SK-N-SH (cell line): ENCODE results near the gene SPDYE16. TPM values are rescaled to one million over a fixed set of nuclear protein-coding genes. Genes with fewer than 3 reads are reported as not detected.
"Not testable (repeated sequence)": the region's sequence is repeated elsewhere in the genome, so short reads cannot be mapped to it uniquely, and the experiment has no call there.

Experiments used
- CTCF ChIA-PET: fragments of 300-600, 350-600 bp; formaldehyde crosslinking; extraction: SDS; loops from one replicate; lab custom pipeline; 2021; lab: Yijun Ruan, JAX
- POLR2A ChIA-PET: fragments of 350-600 bp; sonication (Branson Sonifier 250); formaldehyde crosslinking; extraction: SDS; loops from one replicate; lab custom pipeline; 2020; ENCODE audit warnings: antibody characterized with exemption, inconsistent platforms; lab: Yijun Ruan, JAX
- DNase-seq: peaks from one replicate; pipeline ENCODE4 v3.0.0; 2012
- H2AFZ ChIP-seq: fragments of 200-600 bp; sonication (generic); 2 replicates; pipeline ENCODE4 v1.8.1; 2016; ENCODE audit warnings: antibody characterized with exemption, mild to moderate bottlenecking, low read depth
- H3F3A ChIP-seq: fragments of 200-600 bp; sonication (generic); replicated peaks from 2 replicates; pipeline ENCODE3; 2016; ENCODE audit warnings: antibody characterized with exemption, mild to moderate bottlenecking; ENCODE audit not compliant: insufficient read depth
- H3K27ac ChIP-seq, 2 experiments: fragments of 200-500 bp in 1 of 2; fragments of 200-600 bp in 1 of 2; sonication (Bioruptor generic) in 1 of 2; sonication (generic), shearing (Covaris generic) in 1 of 2; 2 replicates each; pipeline versions ENCODE4 v1.5.1 to v1.6.1; 2014 to 2016; ENCODE audit warnings: low read depth in 2 of 2, inconsistent platforms in 1 of 2, low read length in 1 of 2, mild to moderate bottlenecking in 1 of 2, mixed read lengths in 1 of 2
- H3K27me3 ChIP-seq: fragments of 200-600 bp; sonication (generic), shearing (Covaris generic); 2 replicates; pipeline ENCODE4 v1.6.1; 2016; ENCODE audit warnings: mixed run types; ENCODE audit not compliant: insufficient read depth
- H3K36me3 ChIP-seq, 2 experiments: fragments of 200-500 bp in 1 of 2; fragments of 200-600 bp in 1 of 2; sonication (Bioruptor generic) in 1 of 2; sonication (generic) in 1 of 2; replicated peaks in 1 of 2; 2 replicates each; pipeline versions ENCODE3 to v1.5.1; 2014 to 2016; ENCODE audit warnings: low read length in 1 of 2, mild to moderate bottlenecking in 1 of 2; ENCODE audit not compliant: insufficient read depth in 2 of 2, control insufficient read depth in 1 of 2
- H3K4me1 ChIP-seq, 2 experiments: fragments of 200-500 bp in 1 of 2; fragments of 200-600 bp in 1 of 2; sonication (Bioruptor generic) in 1 of 2; sonication (generic), shearing (Covaris generic) in 1 of 2; 2 replicates each; pipeline versions ENCODE4 v1.5.1 to v1.6.1; 2014 to 2016; ENCODE audit warnings: low read depth in 1 of 2, low read length in 1 of 2, mixed run types in 1 of 2; ENCODE audit not compliant: insufficient read depth in 2 of 2, control insufficient read depth in 1 of 2
- H3K4me2 ChIP-seq: fragments of 200-600 bp; sonication (generic), shearing (Covaris generic); 2 replicates; pipeline ENCODE4 v1.6.1; 2017; ENCODE audit warnings: mixed run types
- H3K4me3 ChIP-seq, 2 experiments: fragments of 200-500 bp in 1 of 2; fragments of 200-600 bp in 1 of 2; sonication (Bioruptor generic) in 1 of 2; sonication (generic), shearing (Covaris generic) in 1 of 2; 2 replicates each; pipeline versions ENCODE4 v1.5.1 to v1.8.1; 2014 to 2016; ENCODE audit warnings: low read depth in 2 of 2, inconsistent platforms in 1 of 2, low read length in 1 of 2, mild to moderate bottlenecking in 1 of 2, mixed read lengths in 1 of 2, moderate library complexity in 1 of 2
- H3K79me2 ChIP-seq: fragments of 200-600 bp; sonication (generic); 2 replicates; pipeline ENCODE4 v1.8.1; 2017; ENCODE audit warnings: mild to moderate bottlenecking; ENCODE audit not compliant: insufficient read depth
- H3K9ac ChIP-seq: fragments of 200-600 bp; sonication (generic); 2 replicates; pipeline ENCODE4 v1.6.1; 2017; ENCODE audit warnings: mixed run types
- H3K9me2 ChIP-seq: fragments of 200-600 bp; sonication (generic); 2 replicates; pipeline ENCODE4 v1.6.1; 2017; ENCODE audit warnings: mixed run types
- H3K9me3 ChIP-seq: fragments of 200-600 bp; sonication (generic); 2 replicates; pipeline ENCODE4 v1.6.1; 2017; ENCODE audit warnings: mixed run types, mild to moderate bottlenecking, moderate library complexity
- H4K20me1 ChIP-seq: fragments of 200-600 bp; sonication (generic); 2 replicates; pipeline ENCODE4 v1.6.1; 2017; ENCODE audit warnings: mild to moderate bottlenecking, mixed run types; ENCODE audit not compliant: insufficient read depth
- WGBS: methylation state at CpG from one replicate; pipeline ENCODE4 v1.1.6; 2017; ENCODE audit warnings: low lambda C conversion rate; 5-methylcytosine and 5-hydroxymethylcytosine counted together
- polyA plus RNA-seq, 3 experiments: library from polyadenylated mRNA; depleted of rRNA; stranded (reverse); fragments of >200 nt; gene quantifications; 2 replicates each; pipeline ENCODE4 v1.2.3, GENCODE V29; 2012

SPDYE16 gene
- polyA plus RNA-seq (2012; rRNA removed) = 0.10 TPM in 1 of 2 replicates, not detected in the other
- 0.03 and 0.05 TPM in 2 replicates for polyA plus RNA-seq (2012; cell fraction: cytosol; rRNA removed)
- 0.20 and 0.39 TPM in 2 replicates for polyA plus RNA-seq (2012; cell fraction: nucleus; rRNA removed)

- H3K4me1 ChIP-seq, H3K9me3 ChIP-seq, H2AFZ ChIP-seq, H4K20me1 ChIP-seq, H3K27me3 ChIP-seq, H3K4me2 ChIP-seq, H3K9me2 ChIP-seq, H3K9ac ChIP-seq, H3K4me3 ChIP-seq, H3K79me2 ChIP-seq, CTCF ChIA-PET, H3F3A ChIP-seq, POLR2A ChIA-PET, DNase-seq, H3K36me3 ChIP-seq, H3K27ac ChIP-seq: not testable (repeated sequence)
- no CpG with 5 or more reads among the region's 8 CpGs for WGBS
Observed at GRCh38 chr7:76543197-76543596, at the start of gene SPDYE16. TSS of gene SPDYE16 (minus strand) at chr7:76543297. CDS start at chr7:76541459, 1,838 bp downstream.

DNA sequence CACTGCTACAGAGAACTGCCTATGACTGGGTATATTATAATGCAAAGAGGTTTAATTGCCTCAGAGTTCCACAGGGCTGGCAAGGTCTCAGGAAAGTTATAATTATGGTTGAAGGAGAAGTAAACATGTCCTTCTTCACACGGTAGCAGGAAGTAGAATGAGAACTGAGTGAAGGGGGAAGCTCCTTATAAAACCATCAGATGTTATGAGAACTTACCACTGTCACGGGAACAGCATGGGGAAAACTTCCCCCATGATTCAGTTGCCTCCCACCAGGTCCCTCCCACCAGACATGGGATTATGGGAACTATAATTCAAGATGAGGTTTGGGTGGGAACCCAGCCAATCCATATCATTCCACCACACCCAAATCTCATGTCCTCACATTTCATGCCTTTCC, 49.6 kb upstream of the SPDYE16 start:
- H3K4me2 ChIP-seq, H3K9me3 ChIP-seq, H3F3A ChIP-seq, POLR2A ChIA-PET, H3K27me3 ChIP-seq, H3K4me3 ChIP-seq, H3K27ac ChIP-seq, H4K20me1 ChIP-seq, H2AFZ ChIP-seq, H3K36me3 ChIP-seq, DNase-seq, H3K9ac ChIP-seq, CTCF ChIA-PET, H3K9me2 ChIP-seq: not testable (repeated sequence)
- peaks cover 43% of the 10 kb centered on the region for H3K79me2 ChIP-seq
- H3K4me1 ChIP-seq = peaks cover 0 to 11% of the 10 kb centered on the region in 2 experiments; a peak in 1 of 4 replicates
- WGBS = 100% methylated on average over 2 of the region's 2 CpGs

DNA sequence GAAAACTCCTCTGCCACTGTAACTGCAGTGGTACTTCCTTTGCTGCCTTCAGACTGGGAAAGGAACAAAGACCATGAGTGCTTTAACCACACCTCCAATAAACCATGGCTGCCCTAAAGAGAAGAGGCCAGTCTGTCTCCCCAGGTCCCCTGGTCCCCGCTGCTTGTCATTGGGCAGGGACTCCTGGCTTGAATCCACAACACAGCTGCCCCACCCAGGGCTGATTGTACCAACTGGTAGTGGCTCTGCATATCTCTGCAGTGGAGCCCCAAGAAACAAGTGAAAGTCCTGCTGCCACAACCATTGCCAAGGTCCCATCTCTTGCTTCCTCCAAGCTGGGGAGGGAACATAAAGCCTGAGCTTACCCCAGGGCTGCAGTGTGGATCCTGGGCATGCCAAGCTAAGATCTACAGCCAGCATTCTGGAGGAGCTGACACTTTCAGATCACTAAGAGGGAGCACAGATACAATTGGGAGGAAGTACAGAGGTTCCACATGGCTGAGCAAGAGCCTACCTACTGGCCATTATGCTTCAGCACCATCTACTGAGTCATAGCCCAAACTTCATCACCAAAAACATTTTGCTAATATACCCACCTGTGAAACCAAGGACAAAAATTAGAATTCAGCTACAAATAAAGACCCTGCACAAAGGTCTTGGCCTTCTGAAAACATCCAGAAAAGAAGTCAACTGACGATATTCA, 48.7 kb upstream of the SPDYE16 start:
- H3K9ac ChIP-seq, H3K9me3 ChIP-seq, CTCF ChIA-PET, DNase-seq, H3K36me3 ChIP-seq, H4K20me1 ChIP-seq, H2AFZ ChIP-seq, H3K4me2 ChIP-seq, H3F3A ChIP-seq, H3K9me2 ChIP-seq, H3K4me3 ChIP-seq, H3K27me3 ChIP-seq, POLR2A ChIA-PET, H3K27ac ChIP-seq: not testable (repeated sequence)
- Histone ChIP-seq H3K4me1 (peaks cover 0 to 14% of the 10 kb centered on the region in 2 experiments; a peak in 1 of 4 replicates), H3K79me2 (peaks cover 49% of the 10 kb centered on the region)
- WGBS = 93% methylated on average over 1 of the region's 2 CpGs

GRCh38 chr7:76591033-76591432, 47.9 kb upstream of the SPDYE16 start:
- H3K36me3 ChIP-seq = peaks cover 0 to 11% of the 10 kb centered on the region in 2 experiments
- H3K9me3 ChIP-seq, CTCF ChIA-PET, H3K9me2 ChIP-seq, DNase-seq, H3K27ac ChIP-seq, H3K4me3 ChIP-seq, H3K4me2 ChIP-seq, H4K20me1 ChIP-seq, H3K27me3 ChIP-seq, POLR2A ChIA-PET, H3K9ac ChIP-seq, H3F3A ChIP-seq, H2AFZ ChIP-seq: not testable (repeated sequence)
- peaks cover 56% of the 10 kb centered on the region for H3K79me2 ChIP-seq
- 100% methylated on average over 3 of the region's 3 CpGs for WGBS
- H3K4me1 ChIP-seq = peaks cover 0 to 16% of the 10 kb centered on the region in 2 experiments; a peak in 1 of 4 replicates

DNA sequence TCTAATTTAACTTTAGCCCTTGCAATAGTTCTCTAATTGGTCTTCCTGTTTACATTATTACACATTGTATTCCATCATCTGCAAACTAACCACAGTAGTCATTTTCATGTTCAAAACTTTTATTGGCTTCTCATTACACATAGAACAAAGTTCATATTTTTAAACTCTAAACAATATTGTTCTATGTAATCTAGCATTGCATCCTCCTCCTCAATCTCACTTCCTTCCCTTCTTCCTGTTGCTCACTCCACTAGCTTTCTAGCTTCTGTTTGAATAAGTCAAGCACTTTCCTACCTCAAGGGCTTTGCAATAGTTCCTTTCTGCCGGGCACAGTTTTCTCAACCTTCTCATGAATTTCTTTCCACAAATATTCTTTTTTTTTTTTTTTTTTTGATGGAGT, 45.5 kb upstream of the SPDYE16 start:
- H3K9me2 ChIP-seq = not testable (repeated sequence)

DNA sequence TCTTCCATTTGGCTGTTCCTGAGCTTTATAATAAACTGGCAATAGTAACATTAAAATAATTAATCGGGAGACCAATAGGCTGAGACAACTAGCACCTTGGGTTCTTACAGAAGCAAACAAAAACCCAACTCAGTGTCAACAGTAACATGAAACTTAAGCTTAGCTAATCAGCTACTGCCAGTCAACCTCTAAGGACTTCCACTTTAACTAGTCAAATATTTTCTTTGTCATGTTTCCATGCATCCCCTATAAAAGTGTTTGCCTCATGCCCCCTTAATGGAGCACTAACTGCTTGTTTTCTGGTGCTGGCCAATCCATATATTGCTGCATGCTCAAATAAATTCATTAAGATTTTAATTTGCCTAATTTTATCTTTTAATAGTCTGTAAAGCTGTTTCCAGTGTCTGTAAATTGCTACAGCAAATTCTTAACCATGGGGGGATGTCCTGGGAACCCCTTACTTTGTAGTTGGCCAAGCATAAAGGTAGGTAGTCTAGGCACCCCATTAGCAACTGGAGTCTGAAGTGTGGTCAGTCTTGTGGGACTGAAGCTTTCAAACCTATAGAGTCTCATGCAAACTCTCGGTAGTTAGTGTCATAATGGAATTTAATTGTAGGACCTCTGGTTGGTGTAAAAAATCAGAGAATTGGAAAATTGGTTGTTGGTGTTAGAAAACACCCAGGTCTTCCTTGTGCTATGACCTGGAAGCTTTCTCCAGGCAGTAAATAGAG, 43.7 kb upstream of the SPDYE16 start:
- 90% methylated on average over 2 of the region's 2 CpGs for WGBS
- Histone ChIP-seq H3F3A (peaks cover 27% of the 10 kb centered on the region), H3K4me1 (peaks cover 0 to 38% of the 10 kb centered on the region in 2 experiments), H3K79me2 (peaks cover 63% of the 10 kb centered on the region)
- CTCF ChIA-PET, H2AFZ ChIP-seq, H3K27me3 ChIP-seq, H3K4me3 ChIP-seq, H3K9ac ChIP-seq, POLR2A ChIA-PET, H3K4me2 ChIP-seq, H3K27ac ChIP-seq, H3K9me2 ChIP-seq, DNase-seq, H4K20me1 ChIP-seq, H3K36me3 ChIP-seq, H3K9me3 ChIP-seq: not testable (repeated sequence)

More for the DNA sequence above, 45.5 kb upstream of the SPDYE16 start:
- H2AFZ ChIP-seq, DNase-seq, H3K9me3 ChIP-seq, H3K4me3 ChIP-seq, H3K4me2 ChIP-seq, H3K9ac ChIP-seq, H4K20me1 ChIP-seq, CTCF ChIA-PET, H3K27me3 ChIP-seq, POLR2A ChIA-PET: not testable (repeated sequence)
- Histone ChIP-seq H3K79me2 (peaks cover 68% of the 10 kb centered on the region), H3K36me3 (peaks cover 0 to 11% of the 10 kb centered on the region in 2 experiments), H3K4me1 (peaks cover 0 to 23% of the 10 kb centered on the region in 2 experiments; a peak in 2 of 4 replicates), H3K27ac (peak overlapping the region in 1 of 2 experiments; percentile 43; a peak in 2 of 4 replicates), H3F3A (peaks cover 13% of the 10 kb centered on the region)
- 80% methylated on average over 1 of the region's 1 CpG for WGBS
